Esophagus squamous epithelium (tissue), 4 donors: ENCODE measurements around the gene TRIM46.

Experiments
- POLR2A ChIP-seq, 4 donors: fragments of 450-650 bp; IDR thresholded peaks; one replicate each; pipeline ENCODE4 v1.6.1; 2017; ENCODE audit warnings: antibody characterized with exemption in 4 of 4, mild to moderate bottlenecking in 4 of 4, moderate library complexity in 3 of 4
- TF ChIP-seq, protein P1 (sequence below), 6 experiments: fragments of 450-650 bp in 4 of 6; fragments of 200-600 bp in 2 of 6; sonication (generic) in 2 of 6; IDR thresholded peaks; one replicate each; pipeline ENCODE4 v1.5.1; 2016 to 2019; ENCODE audit warnings: antibody characterized with exemption in 6 of 6, mild to moderate bottlenecking in 4 of 6, moderate library complexity in 4 of 6

DNA sequence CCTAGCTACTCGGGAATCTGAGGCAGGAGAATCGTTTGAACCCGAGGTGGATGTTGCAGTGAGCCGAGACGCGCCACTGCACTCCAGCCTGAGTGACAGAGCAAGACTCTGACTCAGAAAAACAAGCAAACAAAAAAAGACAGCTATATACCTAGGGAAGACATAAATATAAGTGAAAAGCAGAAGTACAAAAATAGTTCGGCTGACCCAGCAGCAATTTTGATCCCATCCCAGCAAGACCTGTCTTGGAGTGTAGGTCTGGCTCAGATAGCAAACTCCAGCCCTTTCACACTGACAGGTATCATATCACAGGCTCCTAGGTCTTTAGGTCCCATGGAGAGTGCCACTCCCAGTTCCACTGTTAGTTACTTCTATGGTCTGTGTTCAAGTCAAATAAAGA lies 49.4 kb downstream of the TRIM46 start:
- TF ChIP-seq, protein P1, sequence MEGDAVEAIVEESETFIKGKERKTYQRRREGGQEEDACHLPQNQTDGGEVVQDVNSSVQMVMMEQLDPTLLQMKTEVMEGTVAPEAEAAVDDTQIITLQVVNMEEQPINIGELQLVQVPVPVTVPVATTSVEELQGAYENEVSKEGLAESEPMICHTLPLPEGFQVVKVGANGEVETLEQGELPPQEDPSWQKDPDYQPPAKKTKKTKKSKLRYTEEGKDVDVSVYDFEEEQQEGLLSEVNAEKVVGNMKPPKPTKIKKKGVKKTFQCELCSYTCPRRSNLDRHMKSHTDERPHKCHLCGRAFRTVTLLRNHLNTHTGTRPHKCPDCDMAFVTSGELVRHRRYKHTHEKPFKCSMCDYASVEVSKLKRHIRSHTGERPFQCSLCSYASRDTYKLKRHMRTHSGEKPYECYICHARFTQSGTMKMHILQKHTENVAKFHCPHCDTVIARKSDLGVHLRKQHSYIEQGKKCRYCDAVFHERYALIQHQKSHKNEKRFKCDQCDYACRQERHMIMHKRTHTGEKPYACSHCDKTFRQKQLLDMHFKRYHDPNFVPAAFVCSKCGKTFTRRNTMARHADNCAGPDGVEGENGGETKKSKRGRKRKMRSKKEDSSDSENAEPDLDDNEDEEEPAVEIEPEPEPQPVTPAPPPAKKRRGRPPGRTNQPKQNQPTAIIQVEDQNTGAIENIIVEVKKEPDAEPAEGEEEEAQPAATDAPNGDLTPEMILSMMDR (IDR thresholded peaks at IDR 0.05): no peak
- TF ChIP-seq POLR2A (IDR thresholded peaks at IDR 0.05): no peak
